ENCODE data around the gene ZNF148.

Gene ZNF148

DNA sequence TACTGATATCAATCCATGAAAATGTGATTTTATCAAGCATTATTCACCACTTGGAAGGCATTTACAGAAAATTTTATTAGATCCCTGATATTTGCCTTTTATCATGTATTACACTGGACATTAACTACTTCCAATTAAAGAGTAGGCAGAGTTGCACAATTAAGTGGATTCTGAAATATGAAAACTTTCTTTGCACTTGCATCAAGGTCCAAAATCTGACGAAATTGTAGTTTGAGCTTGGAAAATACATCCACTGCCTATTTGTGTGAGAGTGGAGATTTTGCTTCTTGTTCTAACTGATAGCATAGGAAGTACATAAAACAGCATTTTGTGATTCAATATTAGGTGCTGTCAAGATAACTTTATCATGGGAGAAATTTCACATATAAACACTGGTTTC is 113.0 kb downstream of the ZNF148 start:
- Histone ChIP-seq H3K27me3 (replicated peaks; ENCODE audit: insufficient read depth, low read length) (no peaks in the 10 kb centered on the region), H2AFZ (ENCODE audit: low read length) (no peak overlapping the region), H3K4me2 (ENCODE audit: low read depth, low read length) (no peak overlapping the region), H3K4me1 (ENCODE audit: low read length) (no peaks in the 10 kb centered on the region), H4K20me1 (ENCODE audit: insufficient read depth, low read length) (no peaks in the 10 kb centered on the region), H3K9ac (ENCODE audit: low read length) (no peak overlapping the region), H3F3A (ENCODE audit: insufficient read depth, low read length) (no peaks in the 10 kb centered on the region), H3K4me3 (ENCODE audit: low read length) (no peak overlapping the region), H3K9me3 (replicated peaks; ENCODE audit: insufficient read depth, low read length) (no peaks in the 10 kb centered on the region), H3K79me2 (ENCODE audit: low read length) (no peaks in the 10 kb centered on the region), H3K27ac (ENCODE audit: low read length) (no peak overlapping the region), H3K36me3 (replicated peaks; ENCODE audit: insufficient read depth, low read length) (no peaks in the 10 kb centered on the region), H3K9me2 (replicated peaks; ENCODE audit: insufficient read depth, low read length) (no peaks in the 10 kb centered on the region)
- TF ChIP-seq, protein P1, sequence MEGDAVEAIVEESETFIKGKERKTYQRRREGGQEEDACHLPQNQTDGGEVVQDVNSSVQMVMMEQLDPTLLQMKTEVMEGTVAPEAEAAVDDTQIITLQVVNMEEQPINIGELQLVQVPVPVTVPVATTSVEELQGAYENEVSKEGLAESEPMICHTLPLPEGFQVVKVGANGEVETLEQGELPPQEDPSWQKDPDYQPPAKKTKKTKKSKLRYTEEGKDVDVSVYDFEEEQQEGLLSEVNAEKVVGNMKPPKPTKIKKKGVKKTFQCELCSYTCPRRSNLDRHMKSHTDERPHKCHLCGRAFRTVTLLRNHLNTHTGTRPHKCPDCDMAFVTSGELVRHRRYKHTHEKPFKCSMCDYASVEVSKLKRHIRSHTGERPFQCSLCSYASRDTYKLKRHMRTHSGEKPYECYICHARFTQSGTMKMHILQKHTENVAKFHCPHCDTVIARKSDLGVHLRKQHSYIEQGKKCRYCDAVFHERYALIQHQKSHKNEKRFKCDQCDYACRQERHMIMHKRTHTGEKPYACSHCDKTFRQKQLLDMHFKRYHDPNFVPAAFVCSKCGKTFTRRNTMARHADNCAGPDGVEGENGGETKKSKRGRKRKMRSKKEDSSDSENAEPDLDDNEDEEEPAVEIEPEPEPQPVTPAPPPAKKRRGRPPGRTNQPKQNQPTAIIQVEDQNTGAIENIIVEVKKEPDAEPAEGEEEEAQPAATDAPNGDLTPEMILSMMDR (IDR thresholded peaks at IDR 0.05; ENCODE audit: low read length) = no peak
- TF ChIP-seq EZH2phosphoT487 (IDR thresholded peaks at IDR 0.05; ENCODE audit: low read length) = no peak
- DNase-seq = no peak

DNA sequence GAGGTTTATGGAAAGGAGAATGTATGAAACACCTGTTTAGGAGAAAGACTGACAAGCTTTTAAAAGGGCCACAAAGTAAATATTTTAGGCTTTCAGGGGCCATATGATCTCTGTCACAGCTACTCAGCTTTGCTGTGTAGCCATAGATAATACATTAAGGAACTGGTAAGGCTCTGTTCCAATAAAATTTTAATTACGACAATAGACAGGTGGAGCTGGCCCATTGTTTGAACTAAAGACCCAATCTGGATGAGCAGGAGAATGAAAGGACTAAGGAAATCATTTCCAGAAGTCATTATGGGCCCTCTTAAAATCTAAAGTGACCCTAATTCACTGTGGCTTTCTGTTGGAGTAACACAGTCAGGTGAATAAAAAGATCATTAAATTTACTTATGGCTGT is 114.1 kb downstream of the ZNF148 start:
- H3K4me1 ChIP-seq (ENCODE audit: low read length) = no peaks in the 10 kb centered on the region
- TF ChIP-seq, protein P1 (IDR thresholded peaks at IDR 0.05; ENCODE audit: low read length) = no peak
- TF ChIP-seq EZH2 (optimal IDR thresholded peaks at IDR 0.05; ENCODE audit: low read depth, low read length) = no peak
- TF ChIP-seq EZH2phosphoT487 (IDR thresholded peaks at IDR 0.05; ENCODE audit: low read length) = no peak
- no peak overlapping the region for H3K4me3 ChIP-seq (ENCODE audit: low read length)
- H3K4me2 ChIP-seq (ENCODE audit: low read depth, low read length) = no peak overlapping the region
- no peaks in the 10 kb centered on the region for H3K9me3 ChIP-seq (replicated peaks; ENCODE audit: insufficient read depth, low read length)
- H3K27ac ChIP-seq (ENCODE audit: low read length) = no peak overlapping the region
- no peaks in the 10 kb centered on the region for H3K9me2 ChIP-seq (replicated peaks; ENCODE audit: insufficient read depth, low read length)
- H3K79me2 ChIP-seq (ENCODE audit: low read length) = no peaks in the 10 kb centered on the region
- no peak overlapping the region for H2AFZ ChIP-seq (ENCODE audit: low read length)
- H3K36me3 ChIP-seq (replicated peaks; ENCODE audit: insufficient read depth, low read length) = no peaks in the 10 kb centered on the region
- DNase-seq = no peak
- no peak overlapping the region for H3K9ac ChIP-seq (ENCODE audit: low read length)
- H3F3A ChIP-seq (ENCODE audit: insufficient read depth, low read length) = no peaks in the 10 kb centered on the region
- H4K20me1 ChIP-seq (ENCODE audit: insufficient read depth, low read length) = no peaks in the 10 kb centered on the region
- no peaks in the 10 kb centered on the region for H3K27me3 ChIP-seq (replicated peaks; ENCODE audit: insufficient read depth, low read length)

DNA sequence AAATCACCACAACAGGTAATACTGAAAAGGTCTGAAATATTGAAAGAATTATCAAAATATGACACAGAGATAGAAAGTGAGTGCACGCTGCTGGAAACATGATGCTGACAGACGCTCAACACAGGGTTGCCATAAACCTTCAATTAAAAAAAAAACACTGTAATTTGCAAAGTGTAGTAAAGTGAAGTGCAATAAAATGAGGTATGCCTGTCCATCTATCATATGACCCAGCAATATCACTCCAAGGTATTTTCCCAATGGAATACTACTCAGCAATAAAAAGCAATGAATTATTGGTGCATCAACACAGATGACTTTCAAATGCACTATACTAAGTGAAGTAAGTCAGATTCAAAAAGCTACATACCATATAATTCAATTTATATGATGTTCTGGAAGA is 115.0 kb downstream of the ZNF148 start:
- Histone ChIP-seq H3K79me2 (ENCODE audit: low read length) (no peaks in the 10 kb centered on the region), H3K4me2 (ENCODE audit: low read depth, low read length) (no peak overlapping the region), H3K9me3 (replicated peaks; ENCODE audit: insufficient read depth, low read length) (no peaks in the 10 kb centered on the region), H3K9me2 (replicated peaks; ENCODE audit: insufficient read depth, low read length) (no peaks in the 10 kb centered on the region), H3K27ac (ENCODE audit: low read length) (no peak overlapping the region), H3K36me3 (replicated peaks; ENCODE audit: insufficient read depth, low read length) (no peaks in the 10 kb centered on the region), H3K4me1 (ENCODE audit: low read length) (no peaks in the 10 kb centered on the region), H3K9ac (ENCODE audit: low read length) (no peak overlapping the region), H2AFZ (ENCODE audit: low read length) (no peak overlapping the region), H3K27me3 (replicated peaks; ENCODE audit: insufficient read depth, low read length) (no peaks in the 10 kb centered on the region), H4K20me1 (ENCODE audit: insufficient read depth, low read length) (no peaks in the 10 kb centered on the region), H3K4me3 (ENCODE audit: low read length) (no peak overlapping the region), H3F3A (ENCODE audit: insufficient read depth, low read length) (no peaks in the 10 kb centered on the region)
- no peak for DNase-seq
- TF ChIP-seq, protein P1 (IDR thresholded peaks at IDR 0.05; ENCODE audit: low read length) = no peak
- no peak for TF ChIP-seq EZH2phosphoT487 (IDR thresholded peaks at IDR 0.05; ENCODE audit: low read length)
- no peak for TF ChIP-seq EZH2 (optimal IDR thresholded peaks at IDR 0.05; ENCODE audit: low read depth, low read length)
